ENCODE results near the gene GRIK3. TPM values are rescaled to one million over a fixed set of nuclear protein-coding genes. Genes with fewer than 3 reads are reported as not detected.

The GRIK3 gene
- total and polyA plus RNA-seq, 2 experiments from 2014 or later, result under 0.01 TPM; not detected in 1

- DNase-seq (ENCODE audit: low spot score), result no peak
- no peaks in the 10 kb centered on the region for H3K79me2 ChIP-seq
These were observed 280.9 kb downstream of the GRIK3 start for GRCh38 chr1:36753451-36753850.

GRCh38 chr1:36752891-36753361 lies 281.4 kb downstream of the GRIK3 start:
- no peaks in the 10 kb centered on the region for H3K27me3 ChIP-seq
- 71% methylated on average over 5 of the region's 6 CpGs for WGBS (ENCODE audit: low lambda C conversion rate, missing lambda C conversion rate)
- H3K4me2 ChIP-seq, result no peak overlapping the region
- H3K36me3 ChIP-seq (replicated peaks; ENCODE audit: insufficient read depth, low read depth), result no peaks in the 10 kb centered on the region
- no peaks in the 10 kb centered on the region for H3K4me1 ChIP-seq (ENCODE audit: insufficient read depth)
- H3K9me2 ChIP-seq (replicated peaks; ENCODE audit: insufficient read depth), result no peaks in the 10 kb centered on the region
- H3K9me3 ChIP-seq (ENCODE audit: low read depth), result no peaks in the 10 kb centered on the region
- no peak overlapping the region for H3K4me3 ChIP-seq
- TF ChIP-seq CTCF (IDR thresholded peaks at IDR 0.05; ENCODE audit: poor library complexity) (no peak), EZH2phosphoT487 (IDR thresholded peaks at IDR 0.05; ENCODE audit: low read depth, severe bottlenecking, unreplicated experiment) (no peak), EZH2 (IDR thresholded peaks at IDR 0.05; ENCODE audit: borderline replicate concordance) (no peak)
- no peaks in the 10 kb centered on the region for H3K79me2 ChIP-seq
- DNase-seq (ENCODE audit: low spot score), result no peak
- H3K27ac ChIP-seq, result no peak overlapping the region
- H2AFZ ChIP-seq, result no peak overlapping the region
- H4K20me1 ChIP-seq (ENCODE audit: insufficient read depth, poor library complexity, severe bottlenecking), result no peaks in the 10 kb centered on the region

More at GRCh38 chr1:36753451-36753850, 280.9 kb downstream of the GRIK3 start:
- TF ChIP-seq EZH2phosphoT487 (IDR thresholded peaks at IDR 0.05; ENCODE audit: low read depth, severe bottlenecking, unreplicated experiment), result no peak
- TF ChIP-seq EZH2 (IDR thresholded peaks at IDR 0.05; ENCODE audit: borderline replicate concordance), result no peak
- no peak for TF ChIP-seq CTCF (IDR thresholded peaks at IDR 0.05; ENCODE audit: poor library complexity)
- no peaks in the 10 kb centered on the region for H4K20me1 ChIP-seq (ENCODE audit: insufficient read depth, poor library complexity, severe bottlenecking)
- no peaks in the 10 kb centered on the region for H3K9me3 ChIP-seq (ENCODE audit: low read depth)
- H3K4me1 ChIP-seq (ENCODE audit: insufficient read depth), result no peaks in the 10 kb centered on the region
- H3K27me3 ChIP-seq, result no peaks in the 10 kb centered on the region
- no peak overlapping the region for H3K27ac ChIP-seq
- 87% methylated on average over 7 of the region's 7 CpGs for WGBS (ENCODE audit: low lambda C conversion rate, missing lambda C conversion rate)
- no peak overlapping the region for H3K4me3 ChIP-seq
- H3K9me2 ChIP-seq (replicated peaks; ENCODE audit: insufficient read depth), result no peaks in the 10 kb centered on the region
- H3K4me2 ChIP-seq, result no peak overlapping the region
- no peak overlapping the region for H2AFZ ChIP-seq
- no peaks in the 10 kb centered on the region for H3K36me3 ChIP-seq (replicated peaks; ENCODE audit: insufficient read depth, low read depth)

- peaks cover under 1% of the 10 kb centered on the region for H3K27me3 ChIP-seq
These were observed 281.9 kb downstream of the GRIK3 start for GRCh38 chr1:36752431-36752830.

More at GRCh38 chr1:36752431-36752830, 281.9 kb downstream of the GRIK3 start:
- Histone ChIP-seq H3K27ac (no peak overlapping the region), H3K9me2 (replicated peaks; ENCODE audit: insufficient read depth) (no peaks in the 10 kb centered on the region), H2AFZ (no peak overlapping the region), H4K20me1 (ENCODE audit: insufficient read depth, poor library complexity, severe bottlenecking) (no peaks in the 10 kb centered on the region), H3K36me3 (replicated peaks; ENCODE audit: insufficient read depth, low read depth) (no peaks in the 10 kb centered on the region), H3K9me3 (ENCODE audit: low read depth) (no peaks in the 10 kb centered on the region), H3K79me2 (no peaks in the 10 kb centered on the region), H3K4me2 (no peak overlapping the region), H3K4me3 (no peak overlapping the region), H3K4me1 (ENCODE audit: insufficient read depth) (no peaks in the 10 kb centered on the region)
- TF ChIP-seq CTCF (IDR thresholded peaks at IDR 0.05; ENCODE audit: poor library complexity) (no peak), EZH2phosphoT487 (IDR thresholded peaks at IDR 0.05; ENCODE audit: low read depth, severe bottlenecking, unreplicated experiment) (no peak), EZH2 (IDR thresholded peaks at IDR 0.05; ENCODE audit: borderline replicate concordance) (no peak)
- DNase-seq (ENCODE audit: low spot score), result no peak
- 82% methylated on average over 2 of the region's 2 CpGs for WGBS (ENCODE audit: low lambda C conversion rate, missing lambda C conversion rate)
